ENCODE results near the gene WIPF3.

DNA sequence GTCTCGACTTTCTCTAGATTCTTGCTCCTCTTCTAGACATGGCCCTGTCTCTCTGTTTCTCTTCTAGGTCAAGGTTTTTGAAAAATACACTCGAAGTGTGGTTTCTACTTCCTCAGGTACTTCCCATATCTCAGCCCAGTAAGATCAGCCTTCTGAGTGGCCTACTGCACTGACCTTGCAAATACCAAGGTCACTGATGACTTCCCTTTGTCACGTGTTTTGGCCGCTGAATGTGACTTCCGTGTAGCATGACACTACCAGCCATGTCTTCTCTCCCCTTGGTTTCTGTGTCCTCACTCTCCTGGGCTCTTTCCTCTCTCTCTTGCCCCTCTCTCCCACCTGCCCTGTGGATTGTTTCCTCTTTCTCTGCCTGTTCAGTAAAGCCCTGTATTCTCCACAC, 7.9 kb upstream of the WIPF3 start:
- TF ChIP-seq, protein P1, sequence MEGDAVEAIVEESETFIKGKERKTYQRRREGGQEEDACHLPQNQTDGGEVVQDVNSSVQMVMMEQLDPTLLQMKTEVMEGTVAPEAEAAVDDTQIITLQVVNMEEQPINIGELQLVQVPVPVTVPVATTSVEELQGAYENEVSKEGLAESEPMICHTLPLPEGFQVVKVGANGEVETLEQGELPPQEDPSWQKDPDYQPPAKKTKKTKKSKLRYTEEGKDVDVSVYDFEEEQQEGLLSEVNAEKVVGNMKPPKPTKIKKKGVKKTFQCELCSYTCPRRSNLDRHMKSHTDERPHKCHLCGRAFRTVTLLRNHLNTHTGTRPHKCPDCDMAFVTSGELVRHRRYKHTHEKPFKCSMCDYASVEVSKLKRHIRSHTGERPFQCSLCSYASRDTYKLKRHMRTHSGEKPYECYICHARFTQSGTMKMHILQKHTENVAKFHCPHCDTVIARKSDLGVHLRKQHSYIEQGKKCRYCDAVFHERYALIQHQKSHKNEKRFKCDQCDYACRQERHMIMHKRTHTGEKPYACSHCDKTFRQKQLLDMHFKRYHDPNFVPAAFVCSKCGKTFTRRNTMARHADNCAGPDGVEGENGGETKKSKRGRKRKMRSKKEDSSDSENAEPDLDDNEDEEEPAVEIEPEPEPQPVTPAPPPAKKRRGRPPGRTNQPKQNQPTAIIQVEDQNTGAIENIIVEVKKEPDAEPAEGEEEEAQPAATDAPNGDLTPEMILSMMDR (IDR thresholded peaks at IDR 0.05), result no peak
- no peak for TF ChIP-seq POLR2A (IDR thresholded peaks at IDR 0.05)
- no peak for TF ChIP-seq POLR2AphosphoS5 (IDR thresholded peaks at IDR 0.05)
